Activated CD8-positive, alpha-beta T cell treated with anti-CD3 and anti-CD28 coated beads for 36 hours (primary cell): ENCODE measurements around the gene MYO1A. TPM values are rescaled to one million over a fixed set of nuclear protein-coding genes. Genes with fewer than 3 reads are reported as not detected.

Experiments
- ATAC-seq: fragments of 200-7000 bp; cut with Tn5 transposase; one replicate; pipeline ENCODE4 v1.10.0; 2021; ENCODE audit warnings: mild to moderate bottlenecking, moderate library complexity
- CTCF ChIA-PET: fragments of 350-600 bp; sonication (Branson Sonifier 250); formaldehyde crosslinking; loops from one replicate; lab custom pipeline; 2021; ENCODE audit warnings: antibody characterized with exemption; lab: Charles Lee
- POLR2A ChIA-PET: fragments of 350-600 bp; sonication (Branson Sonifier 250); formaldehyde crosslinking; loops from one replicate; lab custom pipeline; 2021; ENCODE audit warnings: antibody characterized with exemption; lab: Charles Lee
- DNase-seq: peaks from one replicate; pipeline ENCODE4 v3.0.0-alpha.2; 2020
- H3K27ac Mint-ChIP-seq: one replicate; pipeline ENCODE4 v1.8.0; 2021; ENCODE audit warnings: mild to moderate bottlenecking, mixed read lengths
- H3K27me3 Mint-ChIP-seq: one replicate; pipeline ENCODE4 v1.8.0; 2021; ENCODE audit warnings: mixed read lengths
- H3K36me3 Mint-ChIP-seq: one replicate; pipeline ENCODE4 v1.8.0; 2021; ENCODE audit warnings: low read depth, mixed read lengths
- H3K4me1 Mint-ChIP-seq: one replicate; pipeline ENCODE4 v1.8.0; 2021; ENCODE audit warnings: low read depth, mixed read lengths
- H3K4me3 Mint-ChIP-seq: one replicate; pipeline ENCODE4 v1.8.0; 2021; ENCODE audit warnings: mild to moderate bottlenecking, moderate library complexity, mixed read lengths
- H3K9me3 Mint-ChIP-seq: one replicate; pipeline ENCODE4 v1.8.0; 2021; ENCODE audit warnings: mixed read lengths
- intact Hi-C: fragments of 100-400 bp; cut with micrococcal nuclease; formaldehyde crosslinking; loops from one replicate; pipeline ENCODE4 v1.10.0; 2022
- total RNA-seq, 2 experiments: library from RNA; stranded (reverse); gene quantifications; one replicate each; pipeline ENCODE4 v1.2.3, GENCODE V29; 2021
- TF ChIP-seq, protein P1 (sequence below): fragments of 200-600 bp; IDR thresholded peaks from one replicate; pipeline ENCODE4 v1.8.0; 2022; ENCODE audit warnings: antibody characterized with exemption, mild to moderate bottlenecking

MYO1A gene
- total RNA-seq, 2 experiments from 2014 or later: 2.1 to 2.6 TPM

GRCh38 chr12:57011438-57012424 is 38.2 kb downstream of the MYO1A start:
- ATAC-seq: peak; percentile 70

GRCh38 chr12:57010627-57011247 is 39.2 kb downstream of the MYO1A start:
- Mint-ChIP-seq H3K36me3 (no peaks in the 10 kb centered on the region), H3K27ac (no peak overlapping the region), H3K27me3 (no peaks in the 10 kb centered on the region), H3K4me3 (no peak overlapping the region), H3K4me1 (peaks cover 34% of the 10 kb centered on the region), H3K9me3 (no peaks in the 10 kb centered on the region)
- DNase-seq (no peak), ATAC-seq (no peak)
- intact Hi-C loops: no loop called here
- CTCF ChIA-PET: interaction anchor here (0.6 to 3.9 kb wide), 14 partner anchors 9 to 203 kb away, joined by 3 to 23 read pairs (median 3); no protein-coding TSS in a partner anchor
- POLR2A ChIA-PET: interaction anchor here (0.9 to 1.0 kb wide), 2 partner anchors 100 to 229 kb away, joined by 3 read pairs; partner anchors contain the start of gene STAT6
- TF ChIP-seq, protein P1, sequence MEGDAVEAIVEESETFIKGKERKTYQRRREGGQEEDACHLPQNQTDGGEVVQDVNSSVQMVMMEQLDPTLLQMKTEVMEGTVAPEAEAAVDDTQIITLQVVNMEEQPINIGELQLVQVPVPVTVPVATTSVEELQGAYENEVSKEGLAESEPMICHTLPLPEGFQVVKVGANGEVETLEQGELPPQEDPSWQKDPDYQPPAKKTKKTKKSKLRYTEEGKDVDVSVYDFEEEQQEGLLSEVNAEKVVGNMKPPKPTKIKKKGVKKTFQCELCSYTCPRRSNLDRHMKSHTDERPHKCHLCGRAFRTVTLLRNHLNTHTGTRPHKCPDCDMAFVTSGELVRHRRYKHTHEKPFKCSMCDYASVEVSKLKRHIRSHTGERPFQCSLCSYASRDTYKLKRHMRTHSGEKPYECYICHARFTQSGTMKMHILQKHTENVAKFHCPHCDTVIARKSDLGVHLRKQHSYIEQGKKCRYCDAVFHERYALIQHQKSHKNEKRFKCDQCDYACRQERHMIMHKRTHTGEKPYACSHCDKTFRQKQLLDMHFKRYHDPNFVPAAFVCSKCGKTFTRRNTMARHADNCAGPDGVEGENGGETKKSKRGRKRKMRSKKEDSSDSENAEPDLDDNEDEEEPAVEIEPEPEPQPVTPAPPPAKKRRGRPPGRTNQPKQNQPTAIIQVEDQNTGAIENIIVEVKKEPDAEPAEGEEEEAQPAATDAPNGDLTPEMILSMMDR: no peak

More at GRCh38 chr12:57011438-57012424, 38.2 kb downstream of the MYO1A start:
- H3K36me3 Mint-ChIP-seq: no peaks in the 10 kb centered on the region
- H3K4me1 Mint-ChIP-seq: peaks cover 33% of the 10 kb centered on the region
- POLR2A ChIA-PET: interaction anchor here (0.5 to 1.0 kb wide), 5 partner anchors 13 to 99 kb away, joined by 3 read pairs; partner anchors contain the start of genes MYO1A and STAT6
- H3K9me3 Mint-ChIP-seq: no peaks in the 10 kb centered on the region
- H3K27ac Mint-ChIP-seq: no peak overlapping the region
- peak; percentile 42 for DNase-seq
- CTCF ChIA-PET: interaction anchor here (0.6 to 3.9 kb wide), 12 partner anchors 9 to 291 kb away, joined by 3 to 23 read pairs (median 3); no protein-coding TSS in a partner anchor
- H3K27me3 Mint-ChIP-seq: no peaks in the 10 kb centered on the region
- intact Hi-C loops: no loop called here
- H3K4me3 Mint-ChIP-seq: no peak overlapping the region
- TF ChIP-seq, protein P1: no peak

- Mint-ChIP-seq H3K27me3 (no peaks in the 10 kb centered on the region), H3K36me3 (no peaks in the 10 kb centered on the region), H3K4me1 (peaks cover 40% of the 10 kb centered on the region), H3K9me3 (no peaks in the 10 kb centered on the region), H3K27ac (no peak overlapping the region), H3K4me3 (no peak overlapping the region)
- ChIA-PET CTCF (interaction anchor here (0.9 to 3.9 kb wide), 9 partner anchors 8 to 204 kb away, joined by 3 to 23 read pairs (median 8); no protein-coding TSS in a partner anchor), POLR2A (interaction anchor here (0.9 kb wide), 1 partner anchor 230 kb away, joined by 3 read pairs; no protein-coding TSS in a partner anchor)
- TF ChIP-seq, protein P1: no peak
- no peak for DNase-seq
- ATAC-seq: no peak
- intact Hi-C loops: loop anchor here (5.0 kb wide), 1 partner anchor 102 kb away; the partner anchor contains the start of gene STAT6
These were observed 39.8 kb downstream of the MYO1A start for GRCh38 chr12:57009949-57010626.

- Mint-ChIP-seq H3K27me3 (no peaks in the 10 kb centered on the region), H3K36me3 (peaks cover 12% of the 10 kb centered on the region), H3K27ac (peak overlapping the region; percentile 59), H3K4me3 (no peak overlapping the region), H3K4me1 (peaks cover 45% of the 10 kb centered on the region), H3K9me3 (no peaks in the 10 kb centered on the region)
- TF ChIP-seq, protein P1: peak; percentile 88
- ChIA-PET POLR2A (interaction anchor here (0.6 to 1.7 kb wide), 8 partner anchors 40 to 258 kb away, joined by 3 to 7 read pairs (median 4); partner anchors contain the start of genes MYO1A and STAT6), CTCF (interaction anchor here (0.6 to 9.9 kb wide), 37 partner anchors 9 to 253 kb away, joined by 3 to 123 read pairs (median 5); partner anchors contain the start of genes MYO1A, STAT6 and TAC3)
- intact Hi-C loops: loop anchor here (1.0 to 5.0 kb wide), 2 partner anchors 54 to 104 kb away; partner anchors contain the start of gene STAT6
- ATAC-seq (peak; percentile 59), DNase-seq (peak; percentile 17)
These were observed 41.8 kb downstream of the MYO1A start for GRCh38 chr12:57008178-57008577.
